MM.1S (cell line): ENCODE data around the gene KIN.
A peak's percentile ranks its signal among the peaks of the same experiment; 100 is the strongest.

ENCODE experiments used
- DNase-seq: peaks from one replicate; pipeline ENCODE4 v3.0.0-alpha.2; 2015
- H2AFZ ChIP-seq: fragments of 300-600 bp; sonication (generic); 2 replicates; pipeline ENCODE4 v1.6.0; 2016; ENCODE audit warnings: antibody characterized with exemption, low read length
- H3F3A ChIP-seq: fragments of 300-600 bp; sonication (generic); 2 replicates; pipeline ENCODE4 v1.6.1; 2016; ENCODE audit warnings: mild to moderate bottlenecking, antibody characterized with exemption, low read length, moderate library complexity, mixed read lengths; ENCODE audit not compliant: insufficient read depth
- H3K27ac ChIP-seq: fragments of 300-600 bp; sonication (generic); 2 replicates; pipeline ENCODE4 v1.5.1; 2016; ENCODE audit warnings: mild to moderate bottlenecking, low read length
- H3K27me3 ChIP-seq: fragments of 300-600 bp; sonication (generic); replicated peaks from 2 replicates; pipeline ENCODE4 v1.6.0; 2016; ENCODE audit warnings: low read length; ENCODE audit not compliant: insufficient read depth
- H3K36me3 ChIP-seq: fragments of 300-600 bp; sonication (generic); replicated peaks from 2 replicates; pipeline ENCODE4 v1.6.1; 2016; ENCODE audit warnings: mild to moderate bottlenecking, low read length, mixed read lengths; ENCODE audit not compliant: insufficient read depth
- H3K4me1 ChIP-seq: fragments of 300-600 bp; sonication (generic); 2 replicates; pipeline ENCODE4 v1.6.1; 2016; ENCODE audit warnings: low read length, mixed read lengths
- H3K4me2 ChIP-seq: fragments of 300-600 bp; sonication (generic); 2 replicates; pipeline ENCODE4 v1.6.0; 2016; ENCODE audit warnings: low read depth, low read length
- H3K4me3 ChIP-seq: fragments of 300-600 bp; sonication (generic); 2 replicates; pipeline ENCODE4 v1.5.1; 2016; ENCODE audit warnings: low read length, mixed read lengths
- H3K79me2 ChIP-seq: fragments of 300-600 bp; sonication (generic); 2 replicates; pipeline ENCODE4 v1.6.1; 2016; ENCODE audit warnings: mixed run types, low read length, mixed read lengths
- H3K9ac ChIP-seq: fragments of 300-600 bp; sonication (generic); 2 replicates; pipeline ENCODE4 v1.6.1; 2016; ENCODE audit warnings: low read length, mixed read lengths
- H3K9me2 ChIP-seq: fragments of 300-600 bp; sonication (generic); replicated peaks from 2 replicates; pipeline ENCODE4 v1.6.1; 2016; ENCODE audit warnings: mild to moderate bottlenecking, low read length, mixed read lengths; ENCODE audit not compliant: insufficient read depth
- H3K9me3 ChIP-seq: fragments of 300-600 bp; sonication (generic); replicated peaks from 2 replicates; pipeline ENCODE4 v1.6.1; 2016; ENCODE audit warnings: mild to moderate bottlenecking, low read length, mixed read lengths; ENCODE audit not compliant: insufficient read depth
- H4K20me1 ChIP-seq: fragments of 300-600 bp; sonication (generic); 2 replicates; pipeline ENCODE4 v1.6.1; 2016; ENCODE audit warnings: mild to moderate bottlenecking, low read length, moderate library complexity, mixed read lengths; ENCODE audit not compliant: insufficient read depth
- CTCF ChIP-seq: fragments of 300-600 bp; sonication (generic); IDR thresholded peaks from 2 replicates; pipeline ENCODE4 v1.5.1; 2016; ENCODE audit warnings: antibody characterized with exemption, low read length, mixed read lengths
- EZH2 ChIP-seq: fragments of 300-600 bp; sonication (generic); optimal IDR thresholded peaks from 2 replicates; pipeline ENCODE3; 2017; ENCODE audit warnings: low read depth, mild to moderate bottlenecking, antibody characterized with exemption, low read length, mixed read lengths
- EZH2phosphoT487 ChIP-seq: fragments of 300-600 bp; sonication (generic); IDR thresholded peaks from 2 replicates; pipeline ENCODE4 v1.6.1; 2018; ENCODE audit warnings: antibody characterized with exemption, low read length

KIN gene

GRCh38 chr10:7794251-7795026 lies 6.6 kb upstream of the KIN start:
- peaks cover 40% of the 10 kb centered on the region for H4K20me1 ChIP-seq
- no peak overlapping the region for H2AFZ ChIP-seq
- H3K4me3 ChIP-seq = no peak overlapping the region
- no peaks in the 10 kb centered on the region for H3K9me3 ChIP-seq
- no peak for DNase-seq
- H3K9me2 ChIP-seq = no peaks in the 10 kb centered on the region
- no peak overlapping the region for H3K27ac ChIP-seq
- TF ChIP-seq EZH2 (no peak), EZH2phosphoT487 (no peak), CTCF (no peak)
- H3K4me2 ChIP-seq = no peak overlapping the region
- no peak overlapping the region for H3K9ac ChIP-seq
- H3K4me1 ChIP-seq = peaks cover 5% of the 10 kb centered on the region; the same call in 1 of the 2 replicates
- peaks cover 78% of the 10 kb centered on the region for H3K79me2 ChIP-seq
- H3K27me3 ChIP-seq = no peaks in the 10 kb centered on the region
- H3F3A ChIP-seq = no peaks in the 10 kb centered on the region
- peaks cover 2% of the 10 kb centered on the region; the same call in 1 of the 2 replicates for H3K36me3 ChIP-seq

GRCh38 chr10:7792541-7792940 lies 4.7 kb upstream of the KIN start:
- no peak for TF ChIP-seq EZH2
- no peak for TF ChIP-seq CTCF
- no peak for TF ChIP-seq EZH2phosphoT487
- H3K36me3 ChIP-seq = no peaks in the 10 kb centered on the region; the same call in 1 of the 2 replicates
- peaks cover 10% of the 10 kb centered on the region; the same call in 1 of the 2 replicates for H3K4me1 ChIP-seq

DNA sequence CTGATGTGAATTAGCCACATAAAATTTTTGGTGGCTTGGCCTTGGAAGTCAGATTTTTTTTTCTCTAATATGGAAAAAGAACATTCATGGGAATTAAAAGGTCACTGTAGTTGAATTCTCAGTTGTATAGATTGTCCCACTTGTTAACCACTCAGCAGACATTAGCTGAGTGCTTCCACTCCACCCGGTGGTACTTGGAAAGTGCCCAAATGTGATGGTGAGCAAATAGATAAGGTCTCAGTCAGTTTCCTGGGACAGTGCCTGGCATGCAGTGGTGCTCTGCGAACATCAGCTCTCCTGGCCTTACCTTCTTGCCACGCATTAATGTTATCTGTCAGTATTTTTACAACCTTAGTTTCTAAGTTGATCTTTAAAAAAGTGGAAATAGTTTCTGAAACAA lies 1.6 kb upstream of the KIN start:
- Histone ChIP-seq H3K79me2 (peaks cover 99% of the 10 kb centered on the region), H3F3A (no peaks in the 10 kb centered on the region), H3K36me3 (no peaks in the 10 kb centered on the region; the same call in 1 of the 2 replicates), H3K9me2 (no peaks in the 10 kb centered on the region), H4K20me1 (peaks cover 32% of the 10 kb centered on the region), H3K27ac (no peak overlapping the region), H3K4me1 (peaks cover 17% of the 10 kb centered on the region), H3K4me3 (peak overlapping the region; percentile 90), H3K9ac (peak overlapping the region; percentile 82), H2AFZ (no peak overlapping the region), H3K9me3 (no peaks in the 10 kb centered on the region), H3K27me3 (no peaks in the 10 kb centered on the region), H3K4me2 (peak overlapping the region; percentile 94)
- no peak for TF ChIP-seq EZH2
- TF ChIP-seq CTCF = no peak
- no peak for TF ChIP-seq EZH2phosphoT487
- no peak for DNase-seq

More at GRCh38 chr10:7792541-7792940, 4.7 kb upstream of the KIN start:
- H3K4me3 ChIP-seq = no peak overlapping the region
- no peak for DNase-seq
- no peak overlapping the region for H3K4me2 ChIP-seq
- H2AFZ ChIP-seq = no peak overlapping the region
- peaks cover 96% of the 10 kb centered on the region for H3K79me2 ChIP-seq
- no peak overlapping the region for H3K9ac ChIP-seq
- H3K27me3 ChIP-seq = no peaks in the 10 kb centered on the region
- no peaks in the 10 kb centered on the region for H3K9me3 ChIP-seq
- H3F3A ChIP-seq = no peaks in the 10 kb centered on the region
- peaks cover 45% of the 10 kb centered on the region for H4K20me1 ChIP-seq
- H3K27ac ChIP-seq = no peak overlapping the region
- H3K9me2 ChIP-seq = no peaks in the 10 kb centered on the region
